OCI-LY1 (cell line): Measurements from ENCODE around the gene ROMO1.
"Not testable (repeated sequence)": the region's sequence is repeated elsewhere in the genome, so short reads cannot be mapped to it uniquely, and the experiment has no call there.

Experiments used
- H2AFZ ChIP-seq: fragments of 200-600 bp; sonication (generic), shearing (Covaris generic); 2 replicates; pipeline ENCODE4 v1.6.0; 2014; ENCODE audit warnings: antibody characterized with exemption, mild to moderate bottlenecking, low read length
- H3F3A ChIP-seq: fragments of 200-600 bp; sonication (generic), shearing (Covaris generic); 2 replicates; pipeline ENCODE4 v1.6.0; 2014; ENCODE audit warnings: mild to moderate bottlenecking, antibody characterized with exemption, low read length, moderate library complexity; ENCODE audit not compliant: insufficient read depth
- H3K27ac ChIP-seq: fragments of 200-600 bp; sonication (generic); 2 replicates; pipeline ENCODE4 v1.5.1; 2014; ENCODE audit warnings: low read length, mixed run types, mild to moderate bottlenecking, low read depth; ENCODE audit not compliant: poor library complexity, severe bottlenecking
- H3K27me3 ChIP-seq: fragments of 200-600 bp; sonication (generic); 2 replicates; pipeline ENCODE4 v1.6.0; 2014; ENCODE audit warnings: antibody characterized with exemption, mild to moderate bottlenecking, low read length, moderate library complexity; ENCODE audit not compliant: insufficient read depth
- H3K36me3 ChIP-seq: fragments of 200-600 bp; sonication (generic); 2 replicates; pipeline ENCODE4 v1.6.1; 2014; ENCODE audit warnings: mild to moderate bottlenecking, antibody characterized with exemption, low read length, moderate library complexity, mixed read lengths; ENCODE audit not compliant: insufficient read depth
- H3K4me1 ChIP-seq: fragments of 200-600 bp; sonication (generic); 2 replicates; pipeline ENCODE4 v1.5.1; 2014; ENCODE audit warnings: mild to moderate bottlenecking, low read length, moderate library complexity; ENCODE audit not compliant: insufficient read depth, severe bottlenecking
- H3K4me2 ChIP-seq: fragments of 200-600 bp; sonication (generic), shearing (Covaris generic); 2 replicates; pipeline ENCODE4 v1.6.1; 2014; ENCODE audit warnings: low read length
- H3K4me3 ChIP-seq: fragments of 200-600 bp; sonication (generic); 2 replicates; pipeline ENCODE4 v1.5.1; 2014; ENCODE audit warnings: low read length, low read depth, mild to moderate bottlenecking, mixed read lengths; ENCODE audit not compliant: poor library complexity, severe bottlenecking
- H3K79me2 ChIP-seq: fragments of 200-600 bp; shearing (Covaris generic); 2 replicates; pipeline ENCODE4 v1.6.1; 2016; ENCODE audit warnings: mixed run types, low read length, mixed read lengths; ENCODE audit not compliant: insufficient read depth
- H3K9ac ChIP-seq: fragments of 200-600 bp; sonication (generic), shearing (Covaris generic); 2 replicates; pipeline ENCODE4 v1.6.1; 2014; ENCODE audit warnings: mild to moderate bottlenecking, low read length, mixed read lengths
- H3K9me2 ChIP-seq: fragments of 200-600 bp; sonication (generic), shearing (Covaris generic); 2 replicates; pipeline ENCODE4 v1.6.1; 2014; ENCODE audit warnings: low read depth, mild to moderate bottlenecking, low read length, mixed read lengths
- H3K9me3 ChIP-seq: fragments of 200-600 bp; shearing (Covaris generic); 2 replicates; pipeline ENCODE4 v1.6.1; 2014; ENCODE audit warnings: low read length, mixed read lengths
- H4K20me1 ChIP-seq: fragments of 200-600 bp; sonication (generic), shearing (Covaris generic); 2 replicates; pipeline ENCODE4 v1.6.0; 2016; ENCODE audit warnings: mild to moderate bottlenecking, low read length; ENCODE audit not compliant: insufficient read depth
- CTCF ChIP-seq: fragments of 200-600 bp; sonication (generic), shearing (Covaris generic); IDR thresholded peaks from 2 replicates; pipeline ENCODE4 v1.5.1; 2017; ENCODE audit warnings: mild to moderate bottlenecking, antibody characterized with exemption, low read length, moderate library complexity, mixed read lengths
- EZH2 ChIP-seq: fragments of 200-600 bp; sonication (generic), shearing (Covaris generic); IDR thresholded peaks from 2 replicates; pipeline ENCODE4 v1.8.0; 2017; ENCODE audit warnings: borderline replicate concordance, mixed run types, mild to moderate bottlenecking, antibody characterized with exemption, low read length, moderate library complexity, mixed read lengths

The ROMO1 gene

GRCh38 chr20:35710884-35711587 lies 11.8 kb downstream of the ROMO1 start:
- Histone ChIP-seq H3K4me3 (no peak overlapping the region), H3K4me2 (no peak overlapping the region), H3F3A (peaks cover 33% of the 10 kb centered on the region; the same call in 1 of the 2 replicates), H3K79me2 (peaks cover 28% of the 10 kb centered on the region), H3K9me3 (no peaks in the 10 kb centered on the region), H4K20me1 (peaks cover 11% of the 10 kb centered on the region; the same call in 1 of the 2 replicates), H3K27me3 (no peaks in the 10 kb centered on the region), H3K36me3 (peaks cover 96% of the 10 kb centered on the region), H3K9me2 (no peaks in the 10 kb centered on the region), H2AFZ (no peak overlapping the region), H3K27ac (no peak overlapping the region), H3K4me1 (no peaks in the 10 kb centered on the region), H3K9ac (no peak overlapping the region)
- TF ChIP-seq EZH2 (no peak), CTCF (no peak)

GRCh38 chr20:35711588-35712209 lies 12.5 kb downstream of the ROMO1 start:
- no peak overlapping the region for H3K4me3 ChIP-seq
- H3K9me2 ChIP-seq = no peaks in the 10 kb centered on the region
- peaks cover 28% of the 10 kb centered on the region; the same call in 1 of the 2 replicates for H3F3A ChIP-seq
- H3K4me1 ChIP-seq = no peaks in the 10 kb centered on the region
- H3K9ac ChIP-seq = no peak overlapping the region
- peaks cover 11% of the 10 kb centered on the region; the same call in 1 of the 2 replicates for H4K20me1 ChIP-seq
- TF ChIP-seq CTCF (no peak), EZH2 (no peak)
- no peak overlapping the region for H3K27ac ChIP-seq
- H3K4me2 ChIP-seq = no peak overlapping the region
- H2AFZ ChIP-seq = no peak overlapping the region
- no peaks in the 10 kb centered on the region for H3K27me3 ChIP-seq
- peaks cover 96% of the 10 kb centered on the region for H3K36me3 ChIP-seq
- no peaks in the 10 kb centered on the region for H3K9me3 ChIP-seq
- peaks cover 28% of the 10 kb centered on the region for H3K79me2 ChIP-seq

GRCh38 chr20:35713120-35713519 lies 13.9 kb downstream of the ROMO1 start:
- not testable (repeated sequence) for H3K9ac ChIP-seq, H3K4me1 ChIP-seq, H2AFZ ChIP-seq, H3K27ac ChIP-seq, H3K27me3 ChIP-seq, H3K4me3 ChIP-seq, H3K9me2 ChIP-seq, H3K4me2 ChIP-seq, H3K9me3 ChIP-seq
- peaks cover 11% of the 10 kb centered on the region; the same call in 1 of the 2 replicates for H4K20me1 ChIP-seq
- H3K36me3 ChIP-seq = peaks cover 98% of the 10 kb centered on the region
- peaks cover 26% of the 10 kb centered on the region; the same call in 1 of the 2 replicates for H3F3A ChIP-seq
- peaks cover 34% of the 10 kb centered on the region for H3K79me2 ChIP-seq
